ENCODE results near the gene MALRD1. TPM values are rescaled to one million over a fixed set of nuclear protein-coding genes. Genes with fewer than 3 reads are reported as not detected.

MALRD1 gene
- total RNA-seq, 1 donor from 2014 or later: 0.45 TPM

- Mint-ChIP-seq H3K27me3 (ENCODE audit: low read depth, unreplicated experiment) (no peaks in the 10 kb centered on the region), H3K4me3 (ENCODE audit: unreplicated experiment) (no peak overlapping the region), H3K9me3 (ENCODE audit: unreplicated experiment) (no peaks in the 10 kb centered on the region), H3K36me3 (ENCODE audit: low read depth, unreplicated experiment) (no peaks in the 10 kb centered on the region), H3K27ac (ENCODE audit: unreplicated experiment) (no peak overlapping the region), H3K4me1 (ENCODE audit: low read depth, unreplicated experiment) (no peaks in the 10 kb centered on the region)
- no peak for TF ChIP-seq EZH2 (IDR thresholded peaks at IDR 0.05; ENCODE audit: insufficient read depth, low read length)
- TF ChIP-seq CTCF (IDR thresholded peaks at IDR 0.05; ENCODE audit: insufficient read depth, low read depth, low read length): no peak
- H3K4me3 ChIP-seq (ENCODE audit: insufficient read depth, low read depth, low read length): no peak overlapping the region
- no peak for FAIRE-seq
- H3K27ac ChIP-seq (ENCODE audit: low read depth, low read length): no peak overlapping the region
- no peaks in the 10 kb centered on the region for H3K4me1 ChIP-seq (ENCODE audit: insufficient read depth, low read length)
- H3K9me3 ChIP-seq (ENCODE audit: insufficient read depth, low read depth, low read length): no peaks in the 10 kb centered on the region
- H3K79me2 ChIP-seq (ENCODE audit: insufficient read depth, low read length): no peaks in the 10 kb centered on the region
- DNase-seq (ENCODE audit: low read depth): no peak
- H4K20me1 ChIP-seq (ENCODE audit: insufficient read depth, low read length): no peaks in the 10 kb centered on the region
- no peaks in the 10 kb centered on the region for H3K27me3 ChIP-seq (ENCODE audit: insufficient read depth, low read length)
- no peak overlapping the region for H2AFZ ChIP-seq (ENCODE audit: low read depth, low read length)
- H3K36me3 ChIP-seq (ENCODE audit: insufficient read depth, low read length): no peaks in the 10 kb centered on the region
- no peak overlapping the region for H3K4me2 ChIP-seq (ENCODE audit: low read length)
- H3K9ac ChIP-seq (ENCODE audit: low read length): no peak overlapping the region
Observed at GRCh38 chr10:19263262-19263661, 214.7 kb downstream of the MALRD1 start.

GRCh38 chr10:19283285-19283684 lies 234.7 kb downstream of the MALRD1 start:
- Histone ChIP-seq H3K9me3 (ENCODE audit: insufficient read depth, low read depth, low read length) (no peaks in the 10 kb centered on the region), H3K9ac (ENCODE audit: low read length) (no peak overlapping the region), H3K4me2 (ENCODE audit: low read length) (no peak overlapping the region), H3K36me3 (ENCODE audit: insufficient read depth, low read length) (no peaks in the 10 kb centered on the region), H3K27me3 (ENCODE audit: insufficient read depth, low read length) (no peaks in the 10 kb centered on the region), H2AFZ (ENCODE audit: low read depth, low read length) (no peak overlapping the region), H3K27ac (ENCODE audit: low read depth, low read length) (no peak overlapping the region), H4K20me1 (ENCODE audit: insufficient read depth, low read length) (no peaks in the 10 kb centered on the region), H3K4me1 (ENCODE audit: insufficient read depth, low read length) (no peaks in the 10 kb centered on the region), H3K4me3 (ENCODE audit: insufficient read depth, low read depth, low read length) (no peak overlapping the region), H3K79me2 (ENCODE audit: insufficient read depth, low read length) (no peaks in the 10 kb centered on the region)
- TF ChIP-seq EZH2 (IDR thresholded peaks at IDR 0.05; ENCODE audit: insufficient read depth, low read length) (no peak), CTCF (IDR thresholded peaks at IDR 0.05; ENCODE audit: insufficient read depth, low read depth, low read length) (no peak)
- FAIRE-seq: no peak
- Mint-ChIP-seq H3K27me3 (ENCODE audit: low read depth, unreplicated experiment) (no peaks in the 10 kb centered on the region), H3K4me1 (ENCODE audit: low read depth, unreplicated experiment) (no peaks in the 10 kb centered on the region), H3K4me3 (ENCODE audit: unreplicated experiment) (no peak overlapping the region), H3K9me3 (ENCODE audit: unreplicated experiment) (no peaks in the 10 kb centered on the region), H3K36me3 (ENCODE audit: low read depth, unreplicated experiment) (no peaks in the 10 kb centered on the region), H3K27ac (ENCODE audit: unreplicated experiment) (no peak overlapping the region)
- no peak for DNase-seq (ENCODE audit: low read depth)

GRCh38 chr10:19283786-19284185 lies 235.2 kb downstream of the MALRD1 start:
- H3K36me3 Mint-ChIP-seq (ENCODE audit: low read depth, unreplicated experiment): no peaks in the 10 kb centered on the region

More at GRCh38 chr10:19283786-19284185, 235.2 kb downstream of the MALRD1 start:
- FAIRE-seq (no peak), DNase-seq (ENCODE audit: low read depth) (no peak)
- H2AFZ ChIP-seq (ENCODE audit: low read depth, low read length): no peak overlapping the region
- no peak overlapping the region for H3K27ac ChIP-seq (ENCODE audit: low read depth, low read length)
- H3K36me3 ChIP-seq (ENCODE audit: insufficient read depth, low read length): no peaks in the 10 kb centered on the region
- H3K4me1 Mint-ChIP-seq (ENCODE audit: low read depth, unreplicated experiment): no peaks in the 10 kb centered on the region
- H3K4me2 ChIP-seq (ENCODE audit: low read length): no peak overlapping the region
- no peak overlapping the region for H3K4me3 Mint-ChIP-seq (ENCODE audit: unreplicated experiment)
- TF ChIP-seq EZH2 (IDR thresholded peaks at IDR 0.05; ENCODE audit: insufficient read depth, low read length) (no peak), CTCF (IDR thresholded peaks at IDR 0.05; ENCODE audit: insufficient read depth, low read depth, low read length) (no peak)
- no peak overlapping the region for H3K9ac ChIP-seq (ENCODE audit: low read length)
- no peaks in the 10 kb centered on the region for H3K27me3 Mint-ChIP-seq (ENCODE audit: low read depth, unreplicated experiment)
- no peaks in the 10 kb centered on the region for H3K27me3 ChIP-seq (ENCODE audit: insufficient read depth, low read length)
- H4K20me1 ChIP-seq (ENCODE audit: insufficient read depth, low read length): no peaks in the 10 kb centered on the region
- no peak overlapping the region for H3K4me3 ChIP-seq (ENCODE audit: insufficient read depth, low read depth, low read length)
- H3K79me2 ChIP-seq (ENCODE audit: insufficient read depth, low read length): no peaks in the 10 kb centered on the region
- no peaks in the 10 kb centered on the region for H3K9me3 ChIP-seq (ENCODE audit: insufficient read depth, low read depth, low read length)
- no peaks in the 10 kb centered on the region for H3K9me3 Mint-ChIP-seq (ENCODE audit: unreplicated experiment)
- no peak overlapping the region for H3K27ac Mint-ChIP-seq (ENCODE audit: unreplicated experiment)
- H3K4me1 ChIP-seq (ENCODE audit: insufficient read depth, low read length): no peaks in the 10 kb centered on the region
